Naive thymus-derived CD4-positive, alpha-beta T cell (primary cell): ENCODE results near the gene DRC7. TPM values are rescaled to one million over a fixed set of nuclear protein-coding genes. Genes with fewer than 3 reads are reported as not detected.
A peak's percentile ranks its signal among the peaks of the same experiment; 100 is the strongest.

ENCODE experiments used
- ATAC-seq: fragments of 150-1000 bp; cut with Tn5 transposase; 2 replicates; pipeline ENCODE4 v1.10.0; 2021; ENCODE audit warnings: mild to moderate bottlenecking, moderate library complexity
- CTCF ChIA-PET: fragments of 350-600 bp; sonication (Branson Sonifier 250); formaldehyde crosslinking; loops from one replicate; lab custom pipeline; 2021; ENCODE audit warnings: antibody characterized with exemption; lab: Charles Lee
- POLR2A ChIA-PET: fragments of 350-600 bp; sonication (Branson Sonifier 250); formaldehyde crosslinking; loops from one replicate; lab custom pipeline; 2021; ENCODE audit warnings: antibody characterized with exemption, inconsistent platforms; lab: Charles Lee
- DNase-seq, 9 donors: peaks; one replicate each; pipeline versions ENCODE4 v3.0.0 to v3.0.0-alpha.2; 2020 to 2022; ENCODE audit warnings: mixed read lengths in 1 of 9
- H3K27ac ChIP-seq: one replicate; pipeline ENCODE4 v1.7.0; 2013; ENCODE audit warnings: mild to moderate bottlenecking, low read depth, low read length, moderate library complexity
- H3K27me3 ChIP-seq, 2 donors: one replicate each; pipeline ENCODE4 v1.7.0; 2013; ENCODE audit warnings: low read length in 2 of 2, mild to moderate bottlenecking in 2 of 2, moderate library complexity in 2 of 2; ENCODE audit not compliant: control insufficient read depth in 2 of 2, insufficient read depth in 2 of 2
- H3K36me3 ChIP-seq, 3 experiments: 1 replicate in 2 of 3; 2 replicates in 1 of 3; pipeline ENCODE4 v1.7.0; 2013; ENCODE audit warnings: low read length in 3 of 3, mild to moderate bottlenecking in 3 of 3, moderate library complexity in 1 of 3; ENCODE audit not compliant: insufficient read depth in 3 of 3, control insufficient read depth in 2 of 3
- H3K4me1 ChIP-seq, 2 donors: one replicate each; pipeline ENCODE4 v1.7.0; 2013; ENCODE audit warnings: low read length in 2 of 2, mild to moderate bottlenecking in 2 of 2, moderate library complexity in 1 of 2; ENCODE audit not compliant: control insufficient read depth in 2 of 2, insufficient read depth in 2 of 2
- H3K4me3 ChIP-seq: 2 replicates; pipeline ENCODE4 v1.7.0; 2013; ENCODE audit warnings: mild to moderate bottlenecking, low read length
- H3K9me3 ChIP-seq, 3 experiments: 1 replicate in 2 of 3; 2 replicates in 1 of 3; pipeline ENCODE4 v1.7.0; 2013; ENCODE audit warnings: low read length in 3 of 3; ENCODE audit not compliant: control insufficient read depth in 2 of 3
- H3K27ac Mint-ChIP-seq, 9 donors: one replicate each; pipeline ENCODE4 v1.8.0; 2020 to 2022; ENCODE audit warnings: mixed read lengths in 9 of 9, mild to moderate bottlenecking in 8 of 9, moderate library complexity in 5 of 9, inconsistent platforms in 2 of 9
- H3K27me3 Mint-ChIP-seq, 5 donors: one replicate each; pipeline ENCODE4 v1.8.0; 2021 to 2022; ENCODE audit warnings: mixed read lengths in 5 of 5, mild to moderate bottlenecking in 1 of 5
- H3K36me3 Mint-ChIP-seq, 5 donors: one replicate each; pipeline ENCODE4 v1.8.0; 2020 to 2022; ENCODE audit warnings: mixed read lengths in 5 of 5, mild to moderate bottlenecking in 3 of 5, inconsistent platforms in 1 of 5
- H3K4me1 Mint-ChIP-seq, 7 donors: one replicate each; pipeline ENCODE4 v1.8.0; 2020 to 2022; ENCODE audit warnings: mixed read lengths in 7 of 7, mild to moderate bottlenecking in 3 of 7, inconsistent platforms in 1 of 7
- H3K4me3 Mint-ChIP-seq, 10 donors: one replicate each; pipeline ENCODE4 v1.8.0; 2020 to 2022; ENCODE audit warnings: mild to moderate bottlenecking in 10 of 10, mixed read lengths in 10 of 10, moderate library complexity in 6 of 10, inconsistent platforms in 2 of 10
- H3K9me3 Mint-ChIP-seq, 11 donors: one replicate each; pipeline ENCODE4 v1.8.0; 2020 to 2022; ENCODE audit warnings: mixed read lengths in 11 of 11, mild to moderate bottlenecking in 4 of 11, inconsistent platforms in 1 of 11, moderate library complexity in 1 of 11
- intact Hi-C, 2 donors: fragments of 100-400 bp; cut with micrococcal nuclease; formaldehyde crosslinking; loops; one replicate each; pipeline ENCODE4 v1.15.1; 2023
- polyA plus RNA-seq, 2 donors: library from polyadenylated mRNA; unstranded; fragments of 300-500 nt; fragmentation: Illumina TruSeq; gene quantifications; one replicate each; pipeline ENCODE4 v1.2.3, GENCODE V29; 2021
- total RNA-seq, 6 experiments: library from RNA in 5 of 6; stranded (reverse) in 5 of 6; gene quantifications; 1 replicate in 5 of 6; 2 replicates in 1 of 6; pipeline ENCODE4 v1.2.3 and lab custom pipeline; 2021 to 2026

Gene DRC7
- total and polyA plus RNA-seq, 7 experiments from 2014 or later = not detected

- no peak overlapping the region for H3K4me3 ChIP-seq
- no peaks in the 10 kb centered on the region for H3K9me3 ChIP-seq
- ChIA-PET POLR2A (interaction anchor here (1.8 kb wide), 1 partner anchor 22 kb away, joined by 6 read pairs; the partner anchor contains the start of gene KATNB1), CTCF (no interaction called here)
- Mint-ChIP-seq H3K36me3 (peaks cover 0 to 8% (median 4%) of the 10 kb centered on the region in 5 donors), H3K27ac (no peak overlapping the region), H3K27me3 (no peaks in the 10 kb centered on the region), H3K4me1 (peaks cover 0 to 3% (median 0%) of the 10 kb centered on the region in 7 donors), H3K9me3 (peaks cover 0 to 1% (median 0%) of the 10 kb centered on the region in 11 donors), H3K4me3 (no peak overlapping the region)
- H3K36me3 ChIP-seq = peaks cover 0 to 39% (median 0%) of the 10 kb centered on the region in 3 experiments
- H3K27ac ChIP-seq = no peak overlapping the region
- DNase-seq (peak; percentile 61 to 93 (median 81)), ATAC-seq (peak; percentile 93)
- intact Hi-C loops = loop anchor here (1.0 to 5.0 kb wide), 7 partner anchors 21 to 244 kb away; partner anchors contain the start of genes KATNB1 (in 1 of the 2), USB1 (in 1 of the 2) and ZNF319 (in 1 of the 2)
- peaks cover 0 to 5% of the 10 kb centered on the region in 2 donors for H3K4me1 ChIP-seq
- H3K27me3 ChIP-seq = no peaks in the 10 kb centered on the region
Observed at GRCh38 chr16:57757326-57757786, 62.8 kb downstream of the DRC7 start.

DNA sequence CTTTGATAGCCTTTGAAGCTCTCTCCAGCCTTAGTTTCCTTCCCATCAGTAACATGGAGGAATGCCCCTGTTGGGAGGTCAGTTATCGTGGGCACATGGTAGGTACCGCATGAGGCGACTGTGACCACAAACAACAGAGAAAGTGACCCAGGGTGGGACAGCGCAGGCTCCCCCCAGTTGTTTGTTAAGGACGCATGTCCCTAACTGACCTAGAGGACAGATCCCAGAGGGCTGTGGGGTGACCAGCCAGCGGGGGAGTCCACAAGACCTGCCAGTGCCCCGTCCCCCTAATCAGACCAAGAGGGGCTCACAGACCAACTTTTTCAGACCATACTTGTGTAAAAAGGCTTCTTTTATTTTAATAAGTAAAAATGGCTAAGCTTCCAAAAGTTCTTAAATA is 63.3 kb downstream of the DRC7 start:
- Histone ChIP-seq H3K27ac (no peak overlapping the region), H3K4me3 (no peak overlapping the region), H3K36me3 (peaks cover 0 to 34% (median 0%) of the 10 kb centered on the region in 3 experiments), H3K27me3 (no peaks in the 10 kb centered on the region), H3K9me3 (no peaks in the 10 kb centered on the region), H3K4me1 (peaks cover 0 to 5% of the 10 kb centered on the region in 2 donors)
- Mint-ChIP-seq H3K9me3 (peaks cover 0 to 1% (median 0%) of the 10 kb centered on the region in 11 donors), H3K27me3 (no peaks in the 10 kb centered on the region), H3K36me3 (peaks cover 0 to 8% (median 4%) of the 10 kb centered on the region in 5 donors), H3K27ac (no peak overlapping the region), H3K4me1 (peaks cover 0 to 3% (median 0%) of the 10 kb centered on the region in 7 donors), H3K4me3 (no peak overlapping the region)
- intact Hi-C loops = loop anchor here (1.0 to 5.0 kb wide), 7 partner anchors 22 to 243 kb away; partner anchors contain the start of genes KATNB1 (in 1 of the 2), USB1 (in 1 of the 2) and ZNF319 (in 1 of the 2)
- CTCF ChIA-PET = no interaction called here
- DNase-seq (no peak), ATAC-seq (no peak)
- POLR2A ChIA-PET = no interaction called here

DNA sequence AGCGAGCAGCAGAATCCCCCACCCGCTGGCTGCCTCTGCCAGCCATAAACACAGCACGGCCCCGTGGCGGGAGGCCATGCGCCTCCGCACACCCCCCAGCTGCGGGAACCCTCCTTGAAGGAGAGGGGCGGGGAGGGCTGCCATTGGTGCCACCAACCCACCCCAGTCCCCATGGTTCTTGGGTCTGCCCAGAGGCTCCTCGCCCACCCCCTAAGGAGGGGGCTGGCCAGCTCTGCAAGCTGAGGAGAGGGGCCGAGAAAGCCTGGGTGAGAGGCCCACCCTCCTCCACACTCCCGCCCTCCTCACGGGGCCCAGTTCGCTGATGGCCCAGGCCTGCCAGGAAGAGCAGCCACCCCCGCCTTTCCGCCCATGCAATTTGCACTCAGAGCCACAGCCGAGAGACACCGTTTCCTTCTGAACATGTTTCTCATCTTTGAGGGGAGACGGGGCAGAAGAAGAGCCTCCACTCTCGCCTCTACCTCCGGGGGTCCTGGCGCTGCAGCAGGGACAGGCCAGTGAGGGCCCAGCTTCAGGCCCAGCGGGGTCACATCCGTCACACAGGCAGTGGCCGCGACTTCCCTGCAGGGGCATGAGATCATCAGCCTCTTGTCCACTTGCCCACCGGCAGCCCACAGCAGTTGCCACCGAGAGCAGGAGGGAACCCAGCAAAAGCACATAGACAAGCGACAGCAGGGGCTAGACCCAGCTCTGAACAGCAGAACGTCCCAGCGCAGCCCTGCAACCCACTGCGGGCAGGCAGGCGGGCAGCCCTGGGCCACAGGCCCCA is 63.9 kb downstream of the DRC7 start:
- Mint-ChIP-seq H3K9me3 (peaks cover 0 to 1% (median 0%) of the 10 kb centered on the region in 11 donors), H3K4me3 (no peak overlapping the region), H3K36me3 (peaks cover 0 to 8% (median 4%) of the 10 kb centered on the region in 5 donors), H3K27ac (no peak overlapping the region), H3K4me1 (peaks cover 0 to 3% (median 0%) of the 10 kb centered on the region in 7 donors), H3K27me3 (no peaks in the 10 kb centered on the region)
- CTCF ChIA-PET = no interaction called here
- H3K27ac ChIP-seq = no peak overlapping the region
- no peaks in the 10 kb centered on the region for H3K9me3 ChIP-seq
- POLR2A ChIA-PET = no interaction called here
- ATAC-seq (no peak), DNase-seq (no peak)
- peaks cover 0 to 5% of the 10 kb centered on the region in 2 donors for H3K4me1 ChIP-seq
- intact Hi-C loops = loop anchor here in 1 of 2 donors (5.0 kb wide), 1 partner anchor 229 kb away; no protein-coding TSS in a partner anchor
- H3K27me3 ChIP-seq = no peaks in the 10 kb centered on the region
- H3K4me3 ChIP-seq = no peak overlapping the region
- peaks cover 0 to 27% (median 0%) of the 10 kb centered on the region in 3 experiments for H3K36me3 ChIP-seq

- Mint-ChIP-seq H3K4me3 (no peak overlapping the region), H3K9me3 (peaks cover 0 to under 1% (median 0%) of the 10 kb centered on the region in 11 donors), H3K27me3 (no peaks in the 10 kb centered on the region), H3K36me3 (peaks cover 0 to 8% (median 4%) of the 10 kb centered on the region in 5 donors), H3K4me1 (peaks cover 0 to 3% (median 0%) of the 10 kb centered on the region in 7 donors), H3K27ac (peak overlapping the region in 1 of 9 donors; percentile 9)
- H3K27ac ChIP-seq = no peak overlapping the region
- H3K4me3 ChIP-seq = no peak overlapping the region
- no peaks in the 10 kb centered on the region for H3K27me3 ChIP-seq
- DNase-seq (no peak), ATAC-seq (no peak)
- intact Hi-C loops = loop anchor here in 1 of 2 donors (5.0 kb wide), 1 partner anchor 228 kb away; no protein-coding TSS in a partner anchor
- H3K36me3 ChIP-seq = peaks cover 0 to 23% (median 0%) of the 10 kb centered on the region in 3 experiments
- H3K9me3 ChIP-seq = no peaks in the 10 kb centered on the region
- ChIA-PET POLR2A (no interaction called here), CTCF (no interaction called here)
- peaks cover 0 to 5% of the 10 kb centered on the region in 2 donors for H3K4me1 ChIP-seq
Observed at GRCh38 chr16:57759131-57759530, 64.5 kb downstream of the DRC7 start.

DNA sequence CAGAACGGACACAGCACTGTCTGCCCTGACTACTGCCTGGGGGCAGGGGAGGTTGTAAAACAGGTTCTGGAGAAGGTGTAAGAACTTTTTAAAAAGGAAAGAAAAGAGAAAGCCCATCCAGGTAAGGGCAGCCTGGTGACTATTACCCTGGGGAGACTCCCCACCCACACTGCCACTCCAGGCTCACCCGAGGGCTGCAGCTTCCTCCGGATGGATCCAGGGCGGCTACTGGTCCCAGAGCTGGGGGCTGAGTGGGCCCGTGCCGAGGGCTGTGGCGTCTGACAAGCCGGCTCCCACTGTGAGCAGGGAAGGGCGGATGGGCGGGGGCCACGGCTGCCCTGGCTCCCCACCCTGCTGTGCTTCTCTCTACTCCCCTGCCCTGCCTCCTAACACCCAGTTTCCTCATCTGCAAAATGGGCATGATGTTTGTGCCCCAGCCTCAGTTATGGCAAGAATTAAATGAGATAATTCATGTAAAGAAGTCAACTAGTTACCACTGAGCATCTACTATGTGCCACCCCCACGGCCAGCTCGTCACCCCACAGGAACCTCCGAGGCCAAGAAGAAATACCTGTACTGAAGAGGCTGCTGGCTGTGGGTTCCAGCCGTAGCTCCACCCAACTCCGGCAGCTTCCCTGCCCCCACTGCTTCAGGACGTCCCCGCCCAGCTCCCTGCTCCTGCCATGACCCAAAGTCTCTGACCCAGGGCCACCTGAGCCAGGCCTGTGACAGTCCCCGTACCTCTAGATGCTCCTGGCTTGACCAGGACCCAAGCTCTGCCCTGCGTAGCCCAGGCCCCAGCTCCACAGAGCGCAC is 65.1 kb downstream of the DRC7 start:
- no peaks in the 10 kb centered on the region for H3K9me3 Mint-ChIP-seq
- Histone ChIP-seq H3K4me3 (no peak overlapping the region), H3K27ac (no peak overlapping the region), H3K4me1 (peaks cover 0 to 5% of the 10 kb centered on the region in 2 donors), H3K36me3 (peaks cover 0 to 17% (median 0%) of the 10 kb centered on the region in 3 experiments), H3K27me3 (no peaks in the 10 kb centered on the region), H3K9me3 (no peaks in the 10 kb centered on the region)
- no peak overlapping the region for H3K4me3 Mint-ChIP-seq
- peaks cover 0 to 8% (median 0%) of the 10 kb centered on the region in 5 donors for H3K36me3 Mint-ChIP-seq
- no peak overlapping the region for H3K27ac Mint-ChIP-seq
- CTCF ChIA-PET = interaction anchor here (0.6 to 1.2 kb wide), 2 partner anchors 18 to 183 kb away, joined by 3 read pairs; no protein-coding TSS in a partner anchor
- DNase-seq = no peak
- H3K4me1 Mint-ChIP-seq = peaks cover 0 to 3% (median 0%) of the 10 kb centered on the region in 7 donors
- no peak for ATAC-seq
- intact Hi-C loops = loop anchor here in 1 of 2 donors (5.0 kb wide), 1 partner anchor 228 kb away; no protein-coding TSS in a partner anchor
- POLR2A ChIA-PET = no interaction called here
- no peaks in the 10 kb centered on the region for H3K27me3 Mint-ChIP-seq
